Endothelial cell of umbilical vein (primary cell): ENCODE results near the gene PLA2G6.

Source experiments
- CTCF ChIP-seq, 2 donors: IDR thresholded peaks; 1 replicate in 1 of 2; 2 replicates in 1 of 2; pipeline ENCODE4 v1.5.1; 2011; ENCODE audit warnings: low read length in 2 of 2, mild to moderate bottlenecking in 2 of 2, moderate library complexity in 2 of 2, control low read depth in 1 of 2, inconsistent platforms in 1 of 2, low read depth in 1 of 2; ENCODE audit not compliant: insufficient read depth in 1 of 2; ENCODE audit errors: extremely low read depth in 1 of 2
- EZH2 ChIP-seq: IDR thresholded peaks from 2 replicates; pipeline ENCODE4 v1.6.1; 2012; ENCODE audit warnings: borderline replicate concordance, low read depth, mild to moderate bottlenecking, moderate library complexity, low read length, inconsistent platforms; ENCODE audit not compliant: severe bottlenecking
- GATA2 ChIP-seq: IDR thresholded peaks from 2 replicates; pipeline ENCODE4 v1.7.0; 2011; ENCODE audit warnings: low read depth, mild to moderate bottlenecking, moderate library complexity, mixed read lengths, low read length; ENCODE audit not compliant: insufficient read length, insufficient read depth
- JUN ChIP-seq: IDR thresholded peaks from 2 replicates; pipeline ENCODE4 v1.6.1; 2011; ENCODE audit warnings: borderline replicate concordance, low read depth; ENCODE audit not compliant: insufficient read length, insufficient read depth
- MAX ChIP-seq: IDR thresholded peaks from 2 replicates; pipeline ENCODE4 v1.6.1; 2011; ENCODE audit not compliant: insufficient read depth, insufficient read length
- MYC ChIP-seq: IDR thresholded peaks from one replicate; pipeline ENCODE4 v1.6.1; 2011; ENCODE audit warnings: mild to moderate bottlenecking, low read depth, low read length
- POLR2A ChIP-seq: IDR thresholded peaks from 2 replicates; pipeline ENCODE4 v1.6.1; 2012; ENCODE audit warnings: low read depth, mild to moderate bottlenecking, control low read depth, low read length
- POLR2AphosphoS5 ChIP-seq: IDR thresholded peaks from 2 replicates; pipeline ENCODE4 v1.6.1; 2012; ENCODE audit warnings: low read depth, mild to moderate bottlenecking, control low read depth, low read length, moderate library complexity; ENCODE audit not compliant: insufficient read depth

- no peak for TF ChIP-seq JUN
- no peak for TF ChIP-seq POLR2AphosphoS5
- no peak for TF ChIP-seq CTCF (IDR thresholded peaks at IDR 0.05; ENCODE audit: extremely low read depth in 1 of 2, insufficient read depth in 1 of 2, low read depth in 1 of 2, low read length in 2 of 2)
- TF ChIP-seq MAX: no peak
- no peak for TF ChIP-seq MYC
- TF ChIP-seq EZH2: no peak
- TF ChIP-seq POLR2A: no peak
- no peak for TF ChIP-seq GATA2
Measured at GRCh38 chr22:38118182-38118581, 63.4 kb downstream of the PLA2G6 start.
